ENCODE results near the gene HIGD1A.
A peak's percentile ranks its signal among the peaks of the same experiment; 100 is the strongest.
"Not testable (repeated sequence)": the region's sequence is repeated elsewhere in the genome, so short reads cannot be mapped to it uniquely, and the experiment has no call there.

HIGD1A gene

GRCh38 chr3:42829628-42830436 lies 25.5 kb upstream of the HIGD1A start:
- peak overlapping the region; percentile 64 for H3K27ac ChIP-seq
- DNase-seq (ENCODE audit: low read depth, low spot score), result no peak

GRCh38 chr3:42829083-42829627 lies 24.9 kb upstream of the HIGD1A start:
- peak overlapping the region; percentile 64 for H3K27ac ChIP-seq
- no peak for DNase-seq (ENCODE audit: low read depth, low spot score)

GRCh38 chr3:42827654-42828053 lies 23.4 kb upstream of the HIGD1A start:
- peak overlapping the region; percentile 55 for H3K27ac ChIP-seq
- no peak for DNase-seq (ENCODE audit: low read depth, low spot score)

GRCh38 chr3:42827023-42827422 lies 22.7 kb upstream of the HIGD1A start:
- no peak for DNase-seq (ENCODE audit: low read depth, low spot score)
- peak overlapping the region; percentile 55 for H3K27ac ChIP-seq

GRCh38 chr3:42826141-42826540 lies 21.9 kb upstream of the HIGD1A start:
- no peak for DNase-seq (ENCODE audit: low read depth, low spot score)
- H3K27ac ChIP-seq, result peak overlapping the region; percentile 55

- H3K27ac ChIP-seq, result peak overlapping the region; percentile 91
- peak; percentile 97 for DNase-seq (ENCODE audit: low read depth, low spot score)
Measured at GRCh38 chr3:42823351-42823750, 19.1 kb upstream of the HIGD1A start.

- DNase-seq (ENCODE audit: low read depth, low spot score), result no peak
- peak overlapping the region; percentile 91 for H3K27ac ChIP-seq
Measured at GRCh38 chr3:42822828-42823227, 18.5 kb upstream of the HIGD1A start.

GRCh38 chr3:42820746-42821051 lies 16.4 kb upstream of the HIGD1A start:
- H3K27ac ChIP-seq, result peak overlapping the region; percentile 83
- no peak for DNase-seq (ENCODE audit: low read depth, low spot score)

GRCh38 chr3:42819351-42819965 lies 15.2 kb upstream of the HIGD1A start:
- DNase-seq (ENCODE audit: low read depth, low spot score), result no peak
- H3K27ac ChIP-seq, result peak overlapping the region; percentile 83

- DNase-seq (ENCODE audit: low read depth, low spot score), result no peak
- H3K27ac ChIP-seq, result peak overlapping the region; percentile 62
Measured at GRCh38 chr3:42815826-42816225, 11.5 kb upstream of the HIGD1A start.

GRCh38 chr3:42814914-42815507 lies 10.7 kb upstream of the HIGD1A start:
- peak overlapping the region; percentile 62 for H3K27ac ChIP-seq
- no peak for DNase-seq (ENCODE audit: low read depth, low spot score)

GRCh38 chr3:42814246-42814645 lies 10.0 kb upstream of the HIGD1A start:
- H3K27ac ChIP-seq, result peak overlapping the region; percentile 62
- no peak for DNase-seq (ENCODE audit: low read depth, low spot score)

- H3K27ac ChIP-seq, result peak overlapping the region; percentile 58
- not testable (repeated sequence) for DNase-seq (ENCODE audit: low read depth, low spot score)
Measured at GRCh38 chr3:42811118-42811883, 7.0 kb upstream of the HIGD1A start.

- DNase-seq (ENCODE audit: low read depth, low spot score), result not testable (repeated sequence)
Measured at GRCh38 chr3:42810706-42811105, 6.4 kb upstream of the HIGD1A start.

GRCh38 chr3:42809202-42809601 lies 4.9 kb upstream of the HIGD1A start, which contains the start of gene ACKR2:
Gene ACKR2 (plus strand): TSS chr3:42809445. CDS start chr3:42864503, 55,058 bp downstream.
- peak within 1 kb of the TSS; percentile 58 for H3K27ac ChIP-seq
- DNase-seq (ENCODE audit: low read depth, low spot score), result no peak

More at GRCh38 chr3:42810706-42811105, 6.4 kb upstream of the HIGD1A start:
- peak overlapping the region; percentile 58 for H3K27ac ChIP-seq

GRCh38 chr3:42807929-42808328 lies 3.6 kb upstream of the HIGD1A start:
- no peak overlapping the region for H3K27ac ChIP-seq
- no peak for DNase-seq (ENCODE audit: low read depth, low spot score)

GRCh38 chr3:42805141-42805821 lies 991 bp upstream of the HIGD1A start:
- DNase-seq (ENCODE audit: low read depth, low spot score), result no peak
- no peak overlapping the region for H3K27ac ChIP-seq

GRCh38 chr3:42804831-42805132 lies 492 bp upstream of the HIGD1A start:
- no peak for DNase-seq (ENCODE audit: low read depth, low spot score)
- peak overlapping the region; percentile 86 for H3K27ac ChIP-seq

- H3K27ac ChIP-seq, result peak overlapping the region; percentile 86
- no peak for DNase-seq (ENCODE audit: low read depth, low spot score)
Measured at GRCh38 chr3:42803414-42804105, 730 bp downstream of the HIGD1A start.
